ENCODE data around the gene SNRNP48.

SNRNP48 gene

GRCh38 chr6:7559196-7559595 is 30.8 kb upstream of the SNRNP48 start:
- DNase-seq (ENCODE audit: low read depth in 2 of 2), result no peak

- no peak for DNase-seq (ENCODE audit: low read depth in 2 of 2)
These were observed 30.2 kb upstream of the SNRNP48 start for GRCh38 chr6:7559651-7560385.

- DNase-seq (ENCODE audit: low read depth in 2 of 2), result no peak
These were observed 28.6 kb upstream of the SNRNP48 start for GRCh38 chr6:7561153-7561964.

GRCh38 chr6:7562769-7563168 is 27.2 kb upstream of the SNRNP48 start:
- no peak for DNase-seq (ENCODE audit: low read depth in 2 of 2)

GRCh38 chr6:7566107-7566506 is 23.9 kb upstream of the SNRNP48 start:
- DNase-seq (ENCODE audit: low read depth in 2 of 2), result no peak

- DNase-seq (ENCODE audit: low read depth in 2 of 2), result no peak
These were observed 23.3 kb upstream of the SNRNP48 start for GRCh38 chr6:7566617-7567173.

- DNase-seq (ENCODE audit: low read depth in 2 of 2), result no peak
These were observed 22.0 kb upstream of the SNRNP48 start for GRCh38 chr6:7568021-7568420.

GRCh38 chr6:7569082-7569481 is 20.9 kb upstream of the SNRNP48 start:
- no peak for DNase-seq (ENCODE audit: low read depth in 2 of 2)

GRCh38 chr6:7572213-7572943 is 17.6 kb upstream of the SNRNP48 start:
- no peak for DNase-seq (ENCODE audit: low read depth in 2 of 2)

GRCh38 chr6:7574500-7574899 is 15.5 kb upstream of the SNRNP48 start:
- no peak for DNase-seq (ENCODE audit: low read depth in 2 of 2)

GRCh38 chr6:7578516-7578915 is 11.5 kb upstream of the SNRNP48 start:
- no peak for DNase-seq (ENCODE audit: low read depth in 2 of 2)

- DNase-seq (ENCODE audit: low read depth in 2 of 2), result no peak
These were observed 11.1 kb upstream of the SNRNP48 start for GRCh38 chr6:7578931-7579330.

GRCh38 chr6:7579851-7580250 is 10.1 kb upstream of the SNRNP48 start:
- no peak for DNase-seq (ENCODE audit: low read depth in 2 of 2)

- no peak for DNase-seq (ENCODE audit: low read depth in 2 of 2)
These were observed 9.5 kb upstream of the SNRNP48 start for GRCh38 chr6:7580537-7580926.

- DNase-seq (ENCODE audit: low read depth in 2 of 2), result no peak
These were observed 8.9 kb upstream of the SNRNP48 start for GRCh38 chr6:7580927-7581618.

- no peak for DNase-seq (ENCODE audit: low read depth in 2 of 2)
These were observed 4.6 kb upstream of the SNRNP48 start for GRCh38 chr6:7585287-7585930.

- no peak for DNase-seq (ENCODE audit: low read depth in 2 of 2)
These were observed 2.3 kb upstream of the SNRNP48 start for GRCh38 chr6:7587631-7588100.

GRCh38 chr6:7588506-7588905 is 1.5 kb upstream of the SNRNP48 start:
- no peak for DNase-seq (ENCODE audit: low read depth in 2 of 2)

GRCh38 chr6:7589221-7589620 is 777 bp upstream of the SNRNP48 start:
- no peak for DNase-seq (ENCODE audit: low read depth in 2 of 2)

GRCh38 chr6:7590918-7591302 is 912 bp downstream of the SNRNP48 start:
- DNase-seq (ENCODE audit: low read depth in 2 of 2), result no peak

- no peak for DNase-seq (ENCODE audit: low read depth in 2 of 2)
These were observed 1.8 kb downstream of the SNRNP48 start for GRCh38 chr6:7591770-7592169.

Data from stimulated activated CD8-positive, alpha-beta memory T cell treated with anti-CD3 and anti-CD28 coated beads, Interleukin-2, amount 100 ng/mL, for 48 hours (primary cell).